ENCODE measurements around the gene SEC61A1. TPM values are rescaled to one million over a fixed set of nuclear protein-coding genes. Genes with fewer than 3 reads are reported as not detected.

SEC61A1 gene
- total RNA-seq, 1 experiment from 2014 or later: 178 TPM

- BruUV-seq (replicated peaks): no TSS peak
- intact Hi-C loops (cut with micrococcal nuclease; ENCODE audit: unreplicated experiment): no loop called here
- no peak overlapping the region for H3K27ac Mint-ChIP-seq (ENCODE audit: unreplicated experiment)
These were observed 1.4 kb downstream of the SEC61A1 start for GRCh38 chr3:128053614-128054013.

GRCh38 chr3:128054367-128054766 is 2.1 kb downstream of the SEC61A1 start:
- no peak for DNase-seq
- intact Hi-C loops (cut with micrococcal nuclease; ENCODE audit: unreplicated experiment): no loop called here
- H3K27me3 Mint-ChIP-seq (ENCODE audit: insufficient read depth, unreplicated experiment): no peaks in the 10 kb centered on the region
- peaks cover 28% of the 10 kb centered on the region for H3K4me1 Mint-ChIP-seq (ENCODE audit: low read depth, unreplicated experiment)
- peaks cover 6% of the 10 kb centered on the region for H3K36me3 ChIP-seq (ENCODE audit: control insufficient read depth, insufficient read depth, low read length)
- H3K9me3 ChIP-seq: no peaks in the 10 kb centered on the region
- no peaks in the 10 kb centered on the region for H3K9me3 Mint-ChIP-seq (ENCODE audit: unreplicated experiment)
- ChIA-PET POLR2A (no interaction called here), CTCF (no interaction called here)
- H3K36me3 Mint-ChIP-seq (ENCODE audit: insufficient read depth, unreplicated experiment): peaks cover 59% of the 10 kb centered on the region
- no peak overlapping the region for H3K4me3 ChIP-seq (ENCODE audit: low read depth, low read length)
- peaks cover 15% of the 10 kb centered on the region for H3K4me1 ChIP-seq
- no peaks in the 10 kb centered on the region for H3K27me3 ChIP-seq (replicated peaks; ENCODE audit: control insufficient read depth, insufficient read depth, low read length)
- BruUV-seq (replicated peaks): no TSS peak
- TF ChIP-seq CTCF (IDR thresholded peaks at IDR 0.05; ENCODE audit: insufficient read depth in 1 of 2, low read depth in 1 of 2, low read length in 1 of 2, severe bottlenecking in 1 of 2, unreplicated experiment in 1 of 2): no peak
- H3K27ac Mint-ChIP-seq (ENCODE audit: unreplicated experiment): no peak overlapping the region
- H3K4me3 Mint-ChIP-seq (ENCODE audit: unreplicated experiment): peak overlapping the region; percentile 97

More at GRCh38 chr3:128053614-128054013, 1.4 kb downstream of the SEC61A1 start:
- H3K4me3 Mint-ChIP-seq (ENCODE audit: unreplicated experiment): peak overlapping the region; percentile 97
- TF ChIP-seq CTCF (IDR thresholded peaks at IDR 0.05; ENCODE audit: insufficient read depth in 1 of 2, low read depth in 1 of 2, low read length in 1 of 2, severe bottlenecking in 1 of 2, unreplicated experiment in 1 of 2): no peak
- peaks cover 28% of the 10 kb centered on the region for H3K4me1 Mint-ChIP-seq (ENCODE audit: low read depth, unreplicated experiment)
- H3K27me3 ChIP-seq (replicated peaks; ENCODE audit: control insufficient read depth, insufficient read depth, low read length): no peaks in the 10 kb centered on the region
- H3K4me1 ChIP-seq: peaks cover 15% of the 10 kb centered on the region
- POLR2A ChIA-PET: no interaction called here
- H3K9me3 Mint-ChIP-seq (ENCODE audit: unreplicated experiment): no peaks in the 10 kb centered on the region
- H3K9me3 ChIP-seq: no peaks in the 10 kb centered on the region
- H3K27me3 Mint-ChIP-seq (ENCODE audit: insufficient read depth, unreplicated experiment): no peaks in the 10 kb centered on the region
- H3K36me3 Mint-ChIP-seq (ENCODE audit: insufficient read depth, unreplicated experiment): peaks cover 51% of the 10 kb centered on the region
- peak overlapping the region; percentile 95 for H3K4me3 ChIP-seq (ENCODE audit: low read depth, low read length)
- CTCF ChIA-PET: no interaction called here
- H3K36me3 ChIP-seq (ENCODE audit: control insufficient read depth, insufficient read depth, low read length): peaks cover 6% of the 10 kb centered on the region
- DNase-seq: no peak

- Mint-ChIP-seq H3K9me3 (ENCODE audit: unreplicated experiment) (no peaks in the 10 kb centered on the region), H3K27ac (ENCODE audit: unreplicated experiment) (no peak overlapping the region), H3K36me3 (ENCODE audit: insufficient read depth, unreplicated experiment) (peaks cover 77% of the 10 kb centered on the region), H3K4me1 (ENCODE audit: low read depth, unreplicated experiment) (peaks cover 25% of the 10 kb centered on the region), H3K4me3 (ENCODE audit: unreplicated experiment) (no peak overlapping the region), H3K27me3 (ENCODE audit: insufficient read depth, unreplicated experiment) (no peaks in the 10 kb centered on the region)
- BruUV-seq (replicated peaks): no TSS peak
- peaks cover 15% of the 10 kb centered on the region for H3K4me1 ChIP-seq
- DNase-seq: no peak
- no peak overlapping the region for H3K4me3 ChIP-seq (ENCODE audit: low read depth, low read length)
- H3K9me3 ChIP-seq: no peaks in the 10 kb centered on the region
- H3K36me3 ChIP-seq (ENCODE audit: control insufficient read depth, insufficient read depth, low read length): peaks cover 6% of the 10 kb centered on the region
- H3K27me3 ChIP-seq (replicated peaks; ENCODE audit: control insufficient read depth, insufficient read depth, low read length): no peaks in the 10 kb centered on the region
- ChIA-PET CTCF (no interaction called here), POLR2A (no interaction called here)
- no peak for TF ChIP-seq CTCF (IDR thresholded peaks at IDR 0.05; ENCODE audit: insufficient read depth in 1 of 2, low read depth in 1 of 2, low read length in 1 of 2, severe bottlenecking in 1 of 2, unreplicated experiment in 1 of 2)
- intact Hi-C loops (cut with micrococcal nuclease; ENCODE audit: unreplicated experiment): no loop called here
These were observed 4.0 kb downstream of the SEC61A1 start for GRCh38 chr3:128056258-128056657.
